ENCODE results near the gene KRT35.

DNA sequence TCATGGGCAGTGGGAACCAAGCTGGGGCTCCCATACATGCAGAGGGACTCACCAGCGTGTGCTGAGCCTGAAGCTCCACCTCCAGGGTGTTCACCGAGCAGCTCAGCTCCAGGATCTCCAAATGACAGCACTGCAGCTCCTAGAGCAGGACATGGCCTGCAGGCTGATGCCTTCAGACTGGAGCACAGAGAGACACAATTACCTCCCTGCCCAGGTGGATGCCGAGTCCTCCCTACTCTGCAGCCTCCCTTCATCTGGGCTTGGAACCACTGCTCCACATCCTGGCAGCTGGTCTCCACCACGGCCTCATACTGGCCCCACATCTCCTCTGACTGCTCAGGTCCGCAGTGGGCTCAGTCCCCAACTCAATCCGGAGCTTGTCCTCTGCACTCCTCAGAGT, 31.9 kb downstream of the KRT35 start:
- TF ChIP-seq, protein P1, sequence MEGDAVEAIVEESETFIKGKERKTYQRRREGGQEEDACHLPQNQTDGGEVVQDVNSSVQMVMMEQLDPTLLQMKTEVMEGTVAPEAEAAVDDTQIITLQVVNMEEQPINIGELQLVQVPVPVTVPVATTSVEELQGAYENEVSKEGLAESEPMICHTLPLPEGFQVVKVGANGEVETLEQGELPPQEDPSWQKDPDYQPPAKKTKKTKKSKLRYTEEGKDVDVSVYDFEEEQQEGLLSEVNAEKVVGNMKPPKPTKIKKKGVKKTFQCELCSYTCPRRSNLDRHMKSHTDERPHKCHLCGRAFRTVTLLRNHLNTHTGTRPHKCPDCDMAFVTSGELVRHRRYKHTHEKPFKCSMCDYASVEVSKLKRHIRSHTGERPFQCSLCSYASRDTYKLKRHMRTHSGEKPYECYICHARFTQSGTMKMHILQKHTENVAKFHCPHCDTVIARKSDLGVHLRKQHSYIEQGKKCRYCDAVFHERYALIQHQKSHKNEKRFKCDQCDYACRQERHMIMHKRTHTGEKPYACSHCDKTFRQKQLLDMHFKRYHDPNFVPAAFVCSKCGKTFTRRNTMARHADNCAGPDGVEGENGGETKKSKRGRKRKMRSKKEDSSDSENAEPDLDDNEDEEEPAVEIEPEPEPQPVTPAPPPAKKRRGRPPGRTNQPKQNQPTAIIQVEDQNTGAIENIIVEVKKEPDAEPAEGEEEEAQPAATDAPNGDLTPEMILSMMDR (IDR thresholded peaks at IDR 0.05): no peak
- no peak for TF ChIP-seq POLR2A (IDR thresholded peaks at IDR 0.05; ENCODE audit: low read depth)

Measured in esophagus muscularis mucosa (tissue), 3 donors.